Endothelial cell of umbilical vein (primary cell): Measurements from ENCODE around the gene A1CF.

Source experiments
- EZH2 ChIP-seq: IDR thresholded peaks from 2 replicates; pipeline ENCODE4 v1.6.1; 2012; ENCODE audit warnings: borderline replicate concordance, low read depth, mild to moderate bottlenecking, moderate library complexity, low read length, inconsistent platforms; ENCODE audit not compliant: severe bottlenecking
- FOS ChIP-seq: IDR thresholded peaks from 2 replicates; pipeline ENCODE4 v1.6.1; 2011; ENCODE audit warnings: mild to moderate bottlenecking, low read length, moderate library complexity, borderline replicate concordance; ENCODE audit not compliant: insufficient read depth
- POLR2A ChIP-seq: IDR thresholded peaks from 2 replicates; pipeline ENCODE4 v1.6.1; 2012; ENCODE audit warnings: low read depth, mild to moderate bottlenecking, control low read depth, low read length
- POLR2AphosphoS5 ChIP-seq: IDR thresholded peaks from 2 replicates; pipeline ENCODE4 v1.6.1; 2012; ENCODE audit warnings: low read depth, mild to moderate bottlenecking, control low read depth, low read length, moderate library complexity; ENCODE audit not compliant: insufficient read depth
- TF ChIP-seq, protein P1 (sequence below), 2 donors: IDR thresholded peaks; 1 replicate in 1 of 2; 2 replicates in 1 of 2; pipeline ENCODE4 v1.5.1; 2011; ENCODE audit warnings: low read length in 2 of 2, mild to moderate bottlenecking in 2 of 2, moderate library complexity in 2 of 2, control low read depth in 1 of 2, inconsistent platforms in 1 of 2, low read depth in 1 of 2; ENCODE audit not compliant: insufficient read depth in 1 of 2; ENCODE audit errors: extremely low read depth in 1 of 2
- TF ChIP-seq, protein P2 (sequence below): IDR thresholded peaks from 2 replicates; pipeline ENCODE4 v1.6.1; 2011; ENCODE audit not compliant: insufficient read depth, insufficient read length

DNA sequence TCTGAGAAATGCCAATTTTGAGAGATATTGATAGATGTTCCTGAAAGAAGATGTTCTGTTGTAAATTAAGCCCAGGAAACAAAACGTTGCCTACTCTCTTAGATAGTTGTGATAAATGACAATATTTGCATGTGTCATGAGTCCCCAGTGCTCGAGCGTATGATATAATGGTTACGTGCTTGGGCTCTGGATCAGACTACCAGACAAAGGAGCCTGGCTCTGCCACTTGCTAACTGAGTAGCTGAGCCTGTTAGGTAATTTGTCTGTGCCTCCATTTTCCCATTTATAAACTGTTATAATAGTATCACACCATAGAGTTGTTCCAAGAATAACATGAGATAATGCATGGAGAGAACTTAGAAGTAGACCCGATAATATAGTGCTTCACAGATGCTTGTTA, 1.8 kb downstream of the A1CF start:
- no peak for TF ChIP-seq POLR2A
- TF ChIP-seq, protein P1, sequence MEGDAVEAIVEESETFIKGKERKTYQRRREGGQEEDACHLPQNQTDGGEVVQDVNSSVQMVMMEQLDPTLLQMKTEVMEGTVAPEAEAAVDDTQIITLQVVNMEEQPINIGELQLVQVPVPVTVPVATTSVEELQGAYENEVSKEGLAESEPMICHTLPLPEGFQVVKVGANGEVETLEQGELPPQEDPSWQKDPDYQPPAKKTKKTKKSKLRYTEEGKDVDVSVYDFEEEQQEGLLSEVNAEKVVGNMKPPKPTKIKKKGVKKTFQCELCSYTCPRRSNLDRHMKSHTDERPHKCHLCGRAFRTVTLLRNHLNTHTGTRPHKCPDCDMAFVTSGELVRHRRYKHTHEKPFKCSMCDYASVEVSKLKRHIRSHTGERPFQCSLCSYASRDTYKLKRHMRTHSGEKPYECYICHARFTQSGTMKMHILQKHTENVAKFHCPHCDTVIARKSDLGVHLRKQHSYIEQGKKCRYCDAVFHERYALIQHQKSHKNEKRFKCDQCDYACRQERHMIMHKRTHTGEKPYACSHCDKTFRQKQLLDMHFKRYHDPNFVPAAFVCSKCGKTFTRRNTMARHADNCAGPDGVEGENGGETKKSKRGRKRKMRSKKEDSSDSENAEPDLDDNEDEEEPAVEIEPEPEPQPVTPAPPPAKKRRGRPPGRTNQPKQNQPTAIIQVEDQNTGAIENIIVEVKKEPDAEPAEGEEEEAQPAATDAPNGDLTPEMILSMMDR (IDR thresholded peaks at IDR 0.05; ENCODE audit: extremely low read depth in 1 of 2, insufficient read depth in 1 of 2, low read depth in 1 of 2, low read length in 2 of 2) = no peak
- TF ChIP-seq POLR2AphosphoS5 = no peak
- no peak for TF ChIP-seq FOS
- no peak for TF ChIP-seq EZH2
- TF ChIP-seq, protein P2, sequence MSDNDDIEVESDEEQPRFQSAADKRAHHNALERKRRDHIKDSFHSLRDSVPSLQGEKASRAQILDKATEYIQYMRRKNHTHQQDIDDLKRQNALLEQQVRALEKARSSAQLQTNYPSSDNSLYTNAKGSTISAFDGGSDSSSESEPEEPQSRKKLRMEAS = no peak
